ENCODE measurements around the gene HDGFL2. TPM values are rescaled to one million over a fixed set of nuclear protein-coding genes. Genes with fewer than 3 reads are reported as not detected.

Gene HDGFL2
- total and polyA plus RNA-seq, 4 donors = 36.5 to 47.0 (median 38.8) TPM

DNA sequence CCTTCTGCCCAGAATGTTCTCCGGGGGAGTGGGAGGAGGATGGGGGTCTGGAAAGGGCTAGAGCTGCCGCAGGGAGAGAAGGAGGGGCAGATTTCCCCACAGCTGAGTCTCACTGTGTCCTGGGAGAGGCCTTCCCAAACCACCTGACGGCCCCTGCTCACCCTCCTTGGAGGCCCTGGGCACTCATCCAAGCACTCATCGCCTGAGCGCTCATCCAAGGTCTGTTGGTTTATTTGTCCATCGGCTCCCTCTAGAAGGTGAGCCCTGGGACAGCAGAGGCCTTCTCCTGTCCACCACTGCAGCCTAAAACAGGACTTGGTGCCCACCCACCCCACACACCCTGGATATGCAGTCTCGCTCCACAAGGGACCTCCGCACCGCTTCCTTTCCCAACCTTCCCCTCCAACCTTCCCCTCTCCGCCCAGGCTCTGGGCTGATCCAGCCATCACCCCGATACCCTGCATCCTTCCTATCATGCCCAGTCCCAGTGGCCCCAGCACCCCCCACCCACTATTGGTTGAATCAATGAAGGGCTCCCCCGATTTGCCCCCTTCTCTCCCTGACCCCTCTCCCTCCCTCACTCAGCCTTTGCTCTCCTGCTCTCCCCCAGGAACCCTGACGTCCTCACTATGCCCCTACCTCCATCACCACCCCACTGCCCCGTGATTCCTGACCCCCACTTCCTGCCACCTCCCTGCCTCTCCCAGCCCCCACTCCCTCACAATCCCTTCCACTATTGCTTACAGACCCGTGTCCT is 16.2 kb upstream of the HDGFL2 start:
- no peaks in the 10 kb centered on the region for H3K9me3 ChIP-seq (ENCODE audit: control insufficient read depth in 4 of 4, insufficient read depth in 3 of 4, low read length in 3 of 4)
- ATAC-seq (ENCODE audit: insufficient read depth, low FRiP score) = no peak
- no peaks in the 10 kb centered on the region for H3K27me3 ChIP-seq (ENCODE audit: control insufficient read depth in 3 of 3, insufficient read depth in 3 of 3, low read length in 2 of 3)
- no peak overlapping the region for H3K4me3 ChIP-seq
- H3K36me3 ChIP-seq (ENCODE audit: control insufficient read depth in 4 of 4, insufficient read depth in 4 of 4, low read length in 4 of 4) = peaks cover 10 to 34% (median 14%) of the 10 kb centered on the region in 4 donors
- TF ChIP-seq, protein P1, sequence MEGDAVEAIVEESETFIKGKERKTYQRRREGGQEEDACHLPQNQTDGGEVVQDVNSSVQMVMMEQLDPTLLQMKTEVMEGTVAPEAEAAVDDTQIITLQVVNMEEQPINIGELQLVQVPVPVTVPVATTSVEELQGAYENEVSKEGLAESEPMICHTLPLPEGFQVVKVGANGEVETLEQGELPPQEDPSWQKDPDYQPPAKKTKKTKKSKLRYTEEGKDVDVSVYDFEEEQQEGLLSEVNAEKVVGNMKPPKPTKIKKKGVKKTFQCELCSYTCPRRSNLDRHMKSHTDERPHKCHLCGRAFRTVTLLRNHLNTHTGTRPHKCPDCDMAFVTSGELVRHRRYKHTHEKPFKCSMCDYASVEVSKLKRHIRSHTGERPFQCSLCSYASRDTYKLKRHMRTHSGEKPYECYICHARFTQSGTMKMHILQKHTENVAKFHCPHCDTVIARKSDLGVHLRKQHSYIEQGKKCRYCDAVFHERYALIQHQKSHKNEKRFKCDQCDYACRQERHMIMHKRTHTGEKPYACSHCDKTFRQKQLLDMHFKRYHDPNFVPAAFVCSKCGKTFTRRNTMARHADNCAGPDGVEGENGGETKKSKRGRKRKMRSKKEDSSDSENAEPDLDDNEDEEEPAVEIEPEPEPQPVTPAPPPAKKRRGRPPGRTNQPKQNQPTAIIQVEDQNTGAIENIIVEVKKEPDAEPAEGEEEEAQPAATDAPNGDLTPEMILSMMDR (IDR thresholded peaks at IDR 0.05; ENCODE audit: control extremely low read depth, extremely low read depth) = no peak
- peak overlapping the region; percentile 18 to 70 for H3K27ac ChIP-seq (ENCODE audit: low read depth in 1 of 2, low read length in 1 of 2)
- no peak overlapping the region for H3K9ac ChIP-seq (ENCODE audit: insufficient read depth in 1 of 2, low read length in 2 of 2)
- peaks cover 0 to 22% (median 7%) of the 10 kb centered on the region in 5 donors for H3K4me1 ChIP-seq (ENCODE audit: control insufficient read depth in 5 of 5, insufficient read depth in 5 of 5, low read length in 5 of 5)
- peak; percentile 29 to 65 (median 53) for DNase-seq
- 48 to 54% methylated on average over 14 to 15 of the region's 15 CpGs for WGBS, 2 donors

DNA sequence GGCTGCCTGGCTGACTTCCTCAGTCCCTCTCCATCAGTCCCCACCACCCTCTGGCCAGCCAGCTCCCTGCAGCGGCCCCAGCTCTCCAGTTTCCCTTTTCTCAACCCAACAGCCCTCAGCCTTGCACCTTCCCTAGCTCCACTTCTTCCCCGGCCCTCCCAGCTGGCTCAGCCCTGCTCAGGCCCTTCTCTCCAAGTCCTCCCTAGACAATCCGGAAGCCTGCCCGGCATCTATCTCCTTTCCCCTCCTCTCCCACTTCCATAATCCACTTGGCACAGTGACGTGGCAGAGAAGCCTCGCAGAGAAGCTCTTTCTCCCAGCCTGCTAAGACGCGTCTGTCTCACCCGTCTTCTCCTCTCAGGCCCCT is 15.6 kb upstream of the HDGFL2 start:
- Histone ChIP-seq H3K4me1 (ENCODE audit: control insufficient read depth in 5 of 5, insufficient read depth in 5 of 5, low read length in 5 of 5) (peaks cover 0 to 22% (median 7%) of the 10 kb centered on the region in 5 donors), H3K27ac (ENCODE audit: low read depth in 1 of 2, low read length in 1 of 2) (peak overlapping the region; percentile 18 to 70), H3K4me3 (peak overlapping the region; percentile 30), H3K9me3 (ENCODE audit: control insufficient read depth in 4 of 4, insufficient read depth in 3 of 4, low read length in 3 of 4) (no peaks in the 10 kb centered on the region), H3K36me3 (ENCODE audit: control insufficient read depth in 4 of 4, insufficient read depth in 4 of 4, low read length in 4 of 4) (peaks cover 10 to 30% (median 11%) of the 10 kb centered on the region in 4 donors), H3K9ac (ENCODE audit: insufficient read depth in 1 of 2, low read length in 2 of 2) (peak overlapping the region; percentile 59 to 61), H3K27me3 (ENCODE audit: control insufficient read depth in 3 of 3, insufficient read depth in 3 of 3, low read length in 2 of 3) (no peaks in the 10 kb centered on the region)
- WGBS, 2 donors = 1 to 5% methylated on average over 9 of the region's 9 CpGs
- DNase-seq (peak; percentile 68 to 80 (median 70)), ATAC-seq (ENCODE audit: insufficient read depth, low FRiP score) (peak; percentile 1)
- TF ChIP-seq, protein P1 (IDR thresholded peaks at IDR 0.05; ENCODE audit: control extremely low read depth, extremely low read depth) = no peak

DNA sequence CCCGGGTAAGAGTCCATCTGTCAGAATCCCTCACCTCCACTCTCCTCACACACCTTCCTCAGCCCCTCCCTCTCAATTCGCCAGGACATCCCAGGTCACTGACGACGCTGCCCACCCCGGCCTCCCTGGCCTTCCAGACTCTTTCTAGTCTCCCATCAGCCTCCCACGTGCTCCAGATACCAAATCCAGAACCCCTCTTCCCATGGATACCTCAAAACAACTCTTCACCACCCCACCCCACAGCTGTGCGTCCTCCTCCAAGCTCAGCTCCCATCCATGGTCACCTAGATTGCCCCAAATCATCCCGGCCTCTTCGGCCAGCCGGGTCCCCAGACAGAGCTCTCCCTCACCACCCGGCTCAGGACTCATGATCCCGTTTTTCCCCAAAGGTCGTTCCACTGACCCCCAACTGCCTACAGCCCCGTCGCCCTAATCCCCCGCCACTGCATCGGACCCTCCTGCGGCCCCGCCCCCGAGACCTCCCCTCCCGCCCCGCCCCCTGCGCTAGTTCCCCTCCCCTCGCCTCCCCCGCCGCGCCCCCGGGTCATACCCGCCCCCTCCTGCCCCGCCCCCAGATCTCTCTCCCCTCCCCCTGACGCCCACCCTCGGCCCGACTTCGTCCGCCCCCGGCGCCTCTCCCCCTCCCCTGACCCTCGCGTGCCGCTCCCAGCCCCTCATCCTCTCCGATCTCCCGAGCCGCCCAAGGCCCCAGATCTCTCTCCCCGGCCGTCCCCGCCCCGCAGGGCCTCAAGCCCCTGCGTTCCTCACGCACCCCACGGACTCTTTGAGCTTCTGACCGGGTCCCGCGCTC is 15.0 kb upstream of the HDGFL2 start:
- Histone ChIP-seq H3K9me3 (ENCODE audit: control insufficient read depth in 4 of 4, insufficient read depth in 3 of 4, low read length in 3 of 4) (no peaks in the 10 kb centered on the region), H3K27me3 (ENCODE audit: control insufficient read depth in 3 of 3, insufficient read depth in 3 of 3, low read length in 2 of 3) (no peaks in the 10 kb centered on the region), H3K36me3 (ENCODE audit: control insufficient read depth in 4 of 4, insufficient read depth in 4 of 4, low read length in 4 of 4) (peaks cover 7 to 26% (median 9%) of the 10 kb centered on the region in 4 donors), H3K27ac (ENCODE audit: low read depth in 1 of 2, low read length in 1 of 2) (peak overlapping the region; percentile 80 to 83), H3K4me1 (ENCODE audit: control insufficient read depth in 5 of 5, insufficient read depth in 5 of 5, low read length in 5 of 5) (peaks cover 0 to 22% (median 7%) of the 10 kb centered on the region in 5 donors), H3K9ac (ENCODE audit: insufficient read depth in 1 of 2, low read length in 2 of 2) (peak overlapping the region; percentile 59 to 61), H3K4me3 (peak overlapping the region; percentile 58)
- TF ChIP-seq, protein P1 (IDR thresholded peaks at IDR 0.05; ENCODE audit: control extremely low read depth, extremely low read depth) = no peak
- WGBS, 2 donors = 2% methylated on average over 31 to 42 of the region's 53 CpGs
- peak; percentile 84 to 90 (median 87) for DNase-seq
- peak; percentile 20 for ATAC-seq (ENCODE audit: insufficient read depth, low FRiP score)

All from lung (tissue), 12 donors.